ENCODE data around the gene NPR2. TPM values are rescaled to one million over a fixed set of nuclear protein-coding genes. Genes with fewer than 3 reads are reported as not detected.
A peak's percentile ranks its signal among the peaks of the same experiment; 100 is the strongest.

Gene NPR2
- total and polyA plus RNA-seq, 2 of the 13 experiments (the other 11 are each of a cell fraction or from before 2014, with no cell fraction given), result 7.4 to 9.4 TPM

DNA sequence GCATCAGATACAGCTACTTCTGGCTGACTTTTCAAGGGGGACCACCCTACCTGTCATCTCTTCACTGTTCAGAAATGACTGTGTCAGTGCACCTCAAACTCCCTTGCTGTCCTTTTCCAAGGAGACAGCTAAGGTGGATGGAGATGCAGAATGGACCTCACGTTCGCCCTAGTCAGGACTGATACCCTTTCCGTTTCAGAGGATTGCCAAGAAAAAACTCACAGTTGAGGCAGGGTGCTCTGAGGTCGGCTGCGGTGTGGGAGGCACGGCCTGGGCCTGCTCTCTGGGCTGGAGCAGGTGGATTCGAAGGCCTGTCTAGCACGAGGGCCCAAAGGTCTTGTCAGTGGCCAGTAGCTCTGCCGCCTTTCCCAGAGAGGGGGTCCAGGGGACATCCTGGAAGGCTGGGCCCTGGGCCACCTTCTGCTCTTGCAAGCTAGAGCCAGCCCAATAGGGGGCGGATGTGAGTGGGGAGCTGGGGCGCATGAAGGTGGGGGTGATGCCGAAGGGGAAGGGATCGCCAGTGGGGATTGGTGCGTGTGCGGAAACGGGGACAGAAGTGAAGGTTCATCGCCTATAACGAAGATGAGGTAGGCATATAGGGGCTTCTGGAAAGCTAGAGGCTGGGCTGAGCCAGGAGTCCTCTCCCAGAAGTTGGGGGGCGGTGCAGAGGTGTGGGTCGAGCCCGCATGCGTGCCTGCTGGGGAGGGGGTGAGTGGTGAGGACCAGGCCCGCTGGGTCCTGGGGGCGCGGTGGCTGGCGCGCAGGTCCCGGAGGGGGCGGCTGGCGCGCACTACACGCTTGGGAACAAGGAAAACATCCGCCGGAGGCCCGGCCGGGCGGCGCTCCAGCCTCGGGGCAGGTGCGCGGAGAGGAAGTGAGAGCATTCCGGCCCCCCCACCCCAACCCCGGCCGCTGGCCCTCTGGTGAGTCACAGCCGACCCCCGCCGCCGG lies 34.8 kb upstream of the NPR2 start (continued):
- TF ChIP-seq, protein P1, sequence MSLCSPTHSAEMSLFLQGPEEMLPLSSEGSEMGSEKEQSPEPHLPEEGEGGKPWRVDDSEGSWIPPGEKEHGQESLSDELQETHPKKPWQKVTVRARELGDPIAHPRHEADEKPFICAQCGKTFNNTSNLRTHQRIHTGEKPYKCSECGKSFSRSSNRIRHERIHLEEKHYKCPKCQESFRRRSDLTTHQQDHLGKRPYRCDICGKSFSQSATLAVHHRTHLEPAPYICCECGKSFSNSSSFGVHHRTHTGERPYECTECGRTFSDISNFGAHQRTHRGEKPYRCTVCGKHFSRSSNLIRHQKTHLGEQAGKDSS (CRISPR knock-in tag; IDR thresholded peaks at IDR 0.05; ENCODE audit: borderline replicate concordance, low read depth), result peak; percentile 79; the same call in 1 of the 2 replicates
- no peak for TF ChIP-seq TEAD2 (CRISPR knock-in tag; IDR thresholded peaks at IDR 0.05)
- TF ChIP-seq ASH2L (IDR thresholded peaks at IDR 0.05; ENCODE audit: insufficient read length, low read depth, low read length), result no peak
- peak; percentile 67; the same call in 1 of the 2 replicates for TF ChIP-seq ERF (CRISPR knock-in tag; IDR thresholded peaks at IDR 0.05)
- TF ChIP-seq ZSCAN12 (CRISPR knock-in tag; IDR thresholded peaks at IDR 0.05), result no peak
- TF ChIP-seq, protein P2, sequence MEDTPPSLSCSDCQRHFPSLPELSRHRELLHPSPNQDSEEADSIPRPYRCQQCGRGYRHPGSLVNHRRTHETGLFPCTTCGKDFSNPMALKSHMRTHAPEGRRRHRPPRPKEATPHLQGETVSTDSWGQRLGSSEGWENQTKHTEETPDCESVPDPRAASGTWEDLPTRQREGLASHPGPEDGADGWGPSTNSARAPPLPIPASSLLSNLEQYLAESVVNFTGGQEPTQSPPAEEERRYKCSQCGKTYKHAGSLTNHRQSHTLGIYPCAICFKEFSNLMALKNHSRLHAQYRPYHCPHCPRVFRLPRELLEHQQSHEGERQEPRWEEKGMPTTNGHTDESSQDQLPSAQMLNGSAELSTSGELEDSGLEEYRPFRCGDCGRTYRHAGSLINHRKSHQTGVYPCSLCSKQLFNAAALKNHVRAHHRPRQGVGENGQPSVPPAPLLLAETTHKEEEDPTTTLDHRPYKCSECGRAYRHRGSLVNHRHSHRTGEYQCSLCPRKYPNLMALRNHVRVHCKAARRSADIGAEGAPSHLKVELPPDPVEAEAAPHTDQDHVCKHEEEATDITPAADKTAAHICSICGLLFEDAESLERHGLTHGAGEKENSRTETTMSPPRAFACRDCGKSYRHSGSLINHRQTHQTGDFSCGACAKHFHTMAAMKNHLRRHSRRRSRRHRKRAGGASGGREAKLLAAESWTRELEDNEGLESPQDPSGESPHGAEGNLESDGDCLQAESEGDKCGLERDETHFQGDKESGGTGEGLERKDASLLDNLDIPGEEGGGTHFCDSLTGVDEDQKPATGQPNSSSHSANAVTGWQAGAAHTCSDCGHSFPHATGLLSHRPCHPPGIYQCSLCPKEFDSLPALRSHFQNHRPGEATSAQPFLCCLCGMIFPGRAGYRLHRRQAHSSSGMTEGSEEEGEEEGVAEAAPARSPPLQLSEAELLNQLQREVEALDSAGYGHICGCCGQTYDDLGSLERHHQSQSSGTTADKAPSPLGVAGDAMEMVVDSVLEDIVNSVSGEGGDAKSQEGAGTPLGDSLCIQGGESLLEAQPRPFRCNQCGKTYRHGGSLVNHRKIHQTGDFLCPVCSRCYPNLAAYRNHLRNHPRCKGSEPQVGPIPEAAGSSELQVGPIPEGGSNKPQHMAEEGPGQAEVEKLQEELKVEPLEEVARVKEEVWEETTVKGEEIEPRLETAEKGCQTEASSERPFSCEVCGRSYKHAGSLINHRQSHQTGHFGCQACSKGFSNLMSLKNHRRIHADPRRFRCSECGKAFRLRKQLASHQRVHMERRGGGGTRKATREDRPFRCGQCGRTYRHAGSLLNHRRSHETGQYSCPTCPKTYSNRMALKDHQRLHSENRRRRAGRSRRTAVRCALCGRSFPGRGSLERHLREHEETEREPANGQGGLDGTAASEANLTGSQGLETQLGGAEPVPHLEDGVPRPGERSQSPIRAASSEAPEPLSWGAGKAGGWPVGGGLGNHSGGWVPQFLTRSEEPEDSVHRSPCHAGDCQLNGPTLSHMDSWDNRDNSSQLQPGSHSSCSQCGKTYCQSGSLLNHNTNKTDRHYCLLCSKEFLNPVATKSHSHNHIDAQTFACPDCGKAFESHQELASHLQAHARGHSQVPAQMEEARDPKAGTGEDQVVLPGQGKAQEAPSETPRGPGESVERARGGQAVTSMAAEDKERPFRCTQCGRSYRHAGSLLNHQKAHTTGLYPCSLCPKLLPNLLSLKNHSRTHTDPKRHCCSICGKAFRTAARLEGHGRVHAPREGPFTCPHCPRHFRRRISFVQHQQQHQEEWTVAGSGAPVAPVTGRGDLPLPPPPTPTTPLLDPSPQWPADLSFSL (CRISPR knock-in tag; IDR thresholded peaks at IDR 0.05), result no peak
- TF ChIP-seq SNAPC2 (CRISPR knock-in tag; IDR thresholded peaks at IDR 0.05), result 0 out of 2 replicates have a peak, but pooled peaks have one; percentile 11
- TF ChIP-seq ZNF121 (CRISPR knock-in tag; IDR thresholded peaks at IDR 0.05), result 0 out of 2 replicates have a peak, but pooled peaks have one; percentile 8
- TF ChIP-seq, protein P3, sequence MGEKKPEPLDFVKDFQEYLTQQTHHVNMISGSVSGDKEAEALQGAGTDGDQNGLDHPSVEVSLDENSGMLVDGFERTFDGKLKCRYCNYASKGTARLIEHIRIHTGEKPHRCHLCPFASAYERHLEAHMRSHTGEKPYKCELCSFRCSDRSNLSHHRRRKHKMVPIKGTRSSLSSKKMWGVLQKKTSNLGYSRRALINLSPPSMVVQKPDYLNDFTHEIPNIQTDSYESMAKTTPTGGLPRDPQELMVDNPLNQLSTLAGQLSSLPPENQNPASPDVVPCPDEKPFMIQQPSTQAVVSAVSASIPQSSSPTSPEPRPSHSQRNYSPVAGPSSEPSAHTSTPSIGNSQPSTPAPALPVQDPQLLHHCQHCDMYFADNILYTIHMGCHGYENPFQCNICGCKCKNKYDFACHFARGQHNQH (CRISPR knock-in tag; IDR thresholded peaks at IDR 0.05), result peak; percentile 81
- peak; percentile 98 for TF ChIP-seq KDM2A (CRISPR knock-in tag; IDR thresholded peaks at IDR 0.05; ENCODE audit: borderline replicate concordance, low read depth)
- TF ChIP-seq ZBTB38 (CRISPR knock-in tag; IDR thresholded peaks at IDR 0.05), result peak; percentile 19; the same call in 1 of the 2 replicates
- no peak for TF ChIP-seq TCF7L2 (IDR thresholded peaks at IDR 0.05; ENCODE audit: low read depth, low read length)
- TF ChIP-seq CENPX (CRISPR knock-in tag; IDR thresholded peaks at IDR 0.05), result no peak
- TF ChIP-seq, protein P4, sequence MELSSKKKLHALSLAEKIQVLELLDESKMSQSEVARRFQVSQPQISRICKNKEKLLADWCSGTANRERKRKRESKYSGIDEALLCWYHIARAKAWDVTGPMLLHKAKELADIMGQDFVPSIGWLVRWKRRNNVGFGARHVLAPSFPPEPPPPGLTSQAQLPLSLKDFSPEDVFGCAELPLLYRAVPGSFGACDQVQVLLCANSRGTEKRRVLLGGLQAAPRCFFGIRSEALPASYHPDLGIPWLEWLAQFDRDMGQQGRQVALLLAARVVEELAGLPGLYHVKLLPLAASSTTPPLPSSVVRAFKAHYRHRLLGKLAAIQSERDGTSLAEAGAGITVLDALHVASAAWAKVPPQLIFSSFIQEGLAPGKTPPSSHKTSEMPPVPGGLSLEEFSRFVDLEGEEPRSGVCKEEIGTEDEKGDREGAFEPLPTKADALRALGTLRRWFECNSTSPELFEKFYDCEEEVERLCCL (CRISPR knock-in tag; IDR thresholded peaks at IDR 0.05; ENCODE audit: borderline replicate concordance), result no peak
- TF ChIP-seq, protein P5, sequence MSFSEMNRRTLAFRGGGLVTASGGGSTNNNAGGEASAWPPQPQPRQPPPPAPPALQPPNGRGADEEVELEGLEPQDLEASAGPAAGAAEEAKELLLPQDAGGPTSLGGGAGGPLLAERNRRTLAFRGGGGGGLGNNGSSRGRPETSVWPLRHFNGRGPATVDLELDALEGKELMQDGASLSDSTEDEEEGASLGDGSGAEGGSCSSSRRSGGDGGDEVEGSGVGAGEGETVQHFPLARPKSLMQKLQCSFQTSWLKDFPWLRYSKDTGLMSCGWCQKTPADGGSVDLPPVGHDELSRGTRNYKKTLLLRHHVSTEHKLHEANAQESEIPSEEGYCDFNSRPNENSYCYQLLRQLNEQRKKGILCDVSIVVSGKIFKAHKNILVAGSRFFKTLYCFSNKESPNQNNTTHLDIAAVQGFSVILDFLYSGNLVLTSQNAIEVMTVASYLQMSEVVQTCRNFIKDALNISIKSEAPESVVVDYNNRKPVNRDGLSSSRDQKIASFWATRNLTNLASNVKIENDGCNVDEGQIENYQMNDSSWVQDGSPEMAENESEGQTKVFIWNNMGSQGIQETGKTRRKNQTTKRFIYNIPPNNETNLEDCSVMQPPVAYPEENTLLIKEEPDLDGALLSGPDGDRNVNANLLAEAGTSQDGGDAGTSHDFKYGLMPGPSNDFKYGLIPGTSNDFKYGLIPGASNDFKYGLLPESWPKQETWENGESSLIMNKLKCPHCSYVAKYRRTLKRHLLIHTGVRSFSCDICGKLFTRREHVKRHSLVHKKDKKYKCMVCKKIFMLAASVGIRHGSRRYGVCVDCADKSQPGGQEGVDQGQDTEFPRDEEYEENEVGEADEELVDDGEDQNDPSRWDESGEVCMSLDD (CRISPR knock-in tag; IDR thresholded peaks at IDR 0.05; ENCODE audit: borderline replicate concordance), result peak; percentile 91
